ENCODE data around the gene ZNF569.

DNA sequence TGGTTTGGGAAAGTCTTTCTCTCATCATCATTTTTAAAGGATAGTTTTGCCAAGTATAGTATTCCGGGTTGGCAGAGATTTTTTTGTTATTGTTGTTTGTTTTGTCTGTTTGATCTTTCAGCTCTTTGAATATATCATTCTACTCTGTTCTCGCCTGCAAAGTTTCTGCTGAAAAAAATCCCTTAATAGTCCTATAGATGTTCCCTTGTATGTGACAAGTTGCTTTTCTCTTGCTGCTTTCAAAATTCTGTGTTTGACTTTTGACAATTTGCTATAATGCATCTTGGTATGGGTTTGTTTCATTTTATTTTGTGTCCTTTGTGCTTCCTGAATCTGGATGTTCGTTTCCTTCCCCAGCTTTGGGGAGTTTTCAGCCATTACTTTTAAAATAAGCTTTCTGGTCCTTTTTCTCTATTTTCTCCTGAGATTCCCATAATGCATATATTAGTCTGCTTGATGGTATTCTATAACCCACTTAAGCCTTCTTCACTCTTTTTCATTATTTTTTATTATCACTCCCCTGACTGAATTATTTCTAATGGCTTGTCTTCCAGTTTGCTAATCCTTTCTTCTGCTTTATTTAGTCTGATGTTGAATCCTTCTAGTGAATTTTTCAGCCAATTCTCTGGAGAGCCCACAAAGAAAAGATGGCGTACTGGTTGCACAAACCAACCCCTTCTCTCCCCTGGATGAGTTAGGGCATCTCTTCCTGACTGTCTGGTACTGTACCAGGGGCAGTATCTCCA lies 14.6 kb downstream of the ZNF569 start:
- TF ChIP-seq CTCF (IDR thresholded peaks at IDR 0.05) (no peak), POLR2AphosphoS5 (IDR thresholded peaks at IDR 0.05) (no peak), POLR2A (IDR thresholded peaks at IDR 0.05) (no peak), EP300 (IDR thresholded peaks at IDR 0.05) (no peak)

Measured in sigmoid colon (tissue), 4 donors.